ENCODE data around the gene GPC1.

The GPC1 gene

DNA sequence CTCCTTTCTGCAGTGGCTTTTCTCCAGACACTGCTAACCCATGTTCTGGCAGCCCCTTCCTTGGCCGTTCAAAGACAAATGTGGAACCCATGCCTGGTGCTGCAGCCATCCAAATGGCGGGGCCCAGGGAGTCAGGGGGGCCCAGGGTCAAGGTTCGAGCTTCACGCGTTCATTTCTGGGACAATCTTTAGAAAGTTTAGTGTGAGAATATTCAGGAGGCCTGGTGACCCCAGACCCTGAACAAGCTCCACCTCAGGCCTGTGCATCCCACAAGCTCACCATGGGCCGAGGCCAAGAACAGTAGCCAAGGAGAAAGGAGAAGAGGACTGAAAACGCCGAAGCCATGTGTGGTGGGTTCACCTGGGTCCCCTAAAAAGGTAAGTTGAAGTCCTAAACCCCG, 67.9 kb downstream of the GPC1 start (continued):
- TF ChIP-seq, protein P1, sequence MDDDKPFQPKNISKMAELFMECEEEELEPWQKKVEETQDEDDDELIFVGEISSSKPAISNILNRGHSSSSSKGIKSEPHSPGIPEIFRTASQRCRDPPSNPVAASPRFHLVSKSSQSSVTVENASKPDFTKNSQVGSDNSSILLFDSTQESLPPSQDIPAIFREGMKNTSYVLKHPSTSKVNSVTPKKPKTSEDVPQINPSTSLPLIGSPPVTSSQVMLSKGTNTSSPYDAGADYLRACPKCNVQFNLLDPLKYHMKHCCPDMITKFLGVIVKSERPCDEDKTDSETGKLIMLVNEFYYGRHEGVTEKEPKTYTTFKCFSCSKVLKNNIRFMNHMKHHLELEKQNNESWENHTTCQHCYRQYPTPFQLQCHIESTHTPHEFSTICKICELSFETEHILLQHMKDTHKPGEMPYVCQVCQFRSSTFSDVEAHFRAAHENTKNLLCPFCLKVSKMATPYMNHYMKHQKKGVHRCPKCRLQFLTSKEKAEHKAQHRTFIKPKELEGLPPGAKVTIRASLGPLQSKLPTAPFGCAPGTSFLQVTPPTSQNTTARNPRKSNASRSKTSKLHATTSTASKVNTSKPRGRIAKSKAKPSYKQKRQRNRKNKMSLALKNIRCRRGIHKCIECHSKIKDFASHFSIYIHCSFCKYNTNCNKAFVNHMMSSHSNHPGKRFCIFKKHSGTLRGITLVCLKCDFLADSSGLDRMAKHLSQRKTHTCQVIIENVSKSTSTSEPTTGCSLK (tag by site-specific recombination; IDR thresholded peaks at IDR 0.05): no peak
- TF ChIP-seq ZNF473 (tag by site-specific recombination; IDR thresholded peaks at IDR 0.05): no peak
- TF ChIP-seq ZNF112 (tag by site-specific recombination; IDR thresholded peaks at IDR 0.05): no peak
- no peak for TF ChIP-seq ZNF521 (tag by site-specific recombination; IDR thresholded peaks at IDR 0.05)
- TF ChIP-seq TRIM28 (IDR thresholded peaks at IDR 0.05; ENCODE audit: borderline replicate concordance, low read length): no peak
- TF ChIP-seq OSR2 (tag by site-specific recombination; IDR thresholded peaks at IDR 0.05): no peak
- TF ChIP-seq ZNF16 (tag by site-specific recombination; IDR thresholded peaks at IDR 0.05; ENCODE audit: low read depth): no peak
- no peak for TF ChIP-seq PRDM6 (tag by site-specific recombination; IDR thresholded peaks at IDR 0.05)
- TF ChIP-seq SETDB1 (IDR thresholded peaks at IDR 0.05; ENCODE audit: insufficient read length, low read length): no peak
- no peak for TF ChIP-seq ZNF426 (tag by site-specific recombination; IDR thresholded peaks at IDR 0.05)
- no peak for TF ChIP-seq ZNF354C (tag by site-specific recombination; IDR thresholded peaks at IDR 0.05; ENCODE audit: borderline replicate concordance, low read depth)
- TF ChIP-seq ZNF707 (tag by site-specific recombination; IDR thresholded peaks at IDR 0.05): no peak

DNA sequence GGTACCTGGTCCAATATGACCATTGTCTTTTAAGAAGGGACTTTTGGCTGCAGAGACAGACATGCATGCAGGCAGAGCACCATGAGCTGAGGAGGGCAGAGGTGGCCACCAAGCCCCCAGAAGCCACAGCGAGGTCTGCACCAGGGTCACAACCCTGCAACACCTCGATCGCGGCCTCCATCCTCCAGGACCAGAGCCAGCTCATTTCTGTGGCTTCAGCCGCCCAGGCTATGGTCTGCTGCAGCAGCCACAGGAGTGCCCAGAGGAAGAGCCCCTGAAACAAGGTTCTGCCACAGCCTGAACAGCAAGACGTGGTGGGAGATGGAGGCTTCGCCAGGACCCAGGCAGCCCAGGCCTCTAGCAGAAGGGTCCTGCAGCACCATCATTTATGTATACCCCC, 68.4 kb downstream of the GPC1 start:
- CTCF ChIA-PET: interaction anchor here (1.2 kb wide), 1 partner anchor 10 kb away, joined by 6 read pairs; no protein-coding TSS in a partner anchor

More for the DNA sequence above, 68.4 kb downstream of the GPC1 start:
- Histone ChIP-seq H3K4me3 (ENCODE audit: low read depth, low read length) (no peak overlapping the region), H3K9me3 (ENCODE audit: control insufficient read depth, insufficient read depth, low read depth, low read length) (no peaks in the 10 kb centered on the region), H3K4me1 (ENCODE audit: control insufficient read depth, insufficient read depth, low read length) (no peaks in the 10 kb centered on the region), H3K36me3 (ENCODE audit: control insufficient read depth in 2 of 2, insufficient read depth in 1 of 2, low read length in 2 of 2) (peaks cover 0 to 7% of the 10 kb centered on the region in 2 experiments; a peak in 1 of 3 replicates), H3K27ac (ENCODE audit: extremely low read depth, low read depth, low read length) (no peak overlapping the region)
- TF ChIP-seq, protein P2, sequence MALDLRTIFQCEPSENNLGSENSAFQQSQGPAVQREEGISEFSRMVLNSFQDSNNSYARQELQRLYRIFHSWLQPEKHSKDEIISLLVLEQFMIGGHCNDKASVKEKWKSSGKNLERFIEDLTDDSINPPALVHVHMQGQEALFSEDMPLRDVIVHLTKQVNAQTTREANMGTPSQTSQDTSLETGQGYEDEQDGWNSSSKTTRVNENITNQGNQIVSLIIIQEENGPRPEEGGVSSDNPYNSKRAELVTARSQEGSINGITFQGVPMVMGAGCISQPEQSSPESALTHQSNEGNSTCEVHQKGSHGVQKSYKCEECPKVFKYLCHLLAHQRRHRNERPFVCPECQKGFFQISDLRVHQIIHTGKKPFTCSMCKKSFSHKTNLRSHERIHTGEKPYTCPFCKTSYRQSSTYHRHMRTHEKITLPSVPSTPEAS (tag by site-specific recombination; IDR thresholded peaks at IDR 0.05): no peak
- TF ChIP-seq ZNF837 (tag by site-specific recombination; IDR thresholded peaks at IDR 0.05) (no peak), PRDM10 (tag by site-specific recombination; IDR thresholded peaks at IDR 0.05) (no peak)
- POLR2A ChIA-PET: no interaction called here

All from HEK293 (cell line).